Endothelial cell of umbilical vein (primary cell): Measurements from ENCODE around the gene NDUFAF2. TPM values are rescaled to one million over a fixed set of nuclear protein-coding genes. Genes with fewer than 3 reads are reported as not detected.

Experiments
- BruUV-seq: library from RNA; stranded (reverse); fragments of 400-500 nt; replicated peaks from 2 replicates; lab custom pipeline; 2021; lab: Mats Ljungman, UMichigan
- CTCF ChIA-PET: fragments of 300-600, 350-600 bp; sonication (Branson Sonifier 250); formaldehyde crosslinking; loops from one replicate; lab custom pipeline; 2021; ENCODE audit warnings: antibody characterized with exemption, inconsistent platforms; lab: Charles Lee
- POLR2A ChIA-PET: fragments of 300-600, 350-600 bp; sonication (Branson Sonifier 250); formaldehyde crosslinking; loops from one replicate; lab custom pipeline; 2021; ENCODE audit warnings: antibody characterized with exemption, inconsistent platforms; lab: Charles Lee
- DNase-seq: peaks from one replicate; pipeline ENCODE4 v3.0.0-alpha.2; 2011; ENCODE audit warnings: low read depth, low spot score
- FAIRE-seq: peaks from 2 replicates; lab custom pipeline; 2011; peaks lifted over from hg19 to GRCh38; lab: Jason Lieb, UNC
- H2AFZ ChIP-seq: 2 replicates; pipeline ENCODE4 v1.6.0; 2012; ENCODE audit warnings: low read depth, low read length, control low read depth, inconsistent platforms
- H3K27ac ChIP-seq: 2 replicates; pipeline ENCODE4 v1.5.1; 2011; ENCODE audit warnings: low read depth, mild to moderate bottlenecking, control low read depth, low read length, moderate library complexity; ENCODE audit not compliant: insufficient read depth
- H3K27me3 ChIP-seq, 2 experiments: 2 replicates each; pipeline versions ENCODE4 v1.6.0 to v1.6.1; 2011; ENCODE audit warnings: low read length in 2 of 2, mixed read lengths in 1 of 2; ENCODE audit not compliant: control insufficient read depth in 2 of 2, insufficient read depth in 2 of 2
- H3K36me3 ChIP-seq, 2 experiments: 2 replicates in 1 of 2; 3 replicates in 1 of 2; pipeline ENCODE4 v1.5.1; 2011; ENCODE audit warnings: low read length in 2 of 2, mild to moderate bottlenecking in 1 of 2, moderate library complexity in 1 of 2; ENCODE audit not compliant: control insufficient read depth in 2 of 2, insufficient read depth in 2 of 2; ENCODE audit errors: extremely low read depth in 1 of 2
- H3K4me1 ChIP-seq: 3 replicates; pipeline ENCODE4 v1.5.1; 2011; ENCODE audit warnings: mild to moderate bottlenecking, low read length; ENCODE audit not compliant: control insufficient read depth, insufficient read depth; ENCODE audit errors: extremely low read depth
- H3K4me2 ChIP-seq: 2 replicates; pipeline ENCODE4 v1.6.1; 2011; ENCODE audit warnings: low read length, control low read depth, mixed read lengths; ENCODE audit not compliant: insufficient read depth
- H3K4me3 ChIP-seq, 3 experiments: fragments of 200-600 bp in 1 of 3; sonication (generic), shearing (Covaris generic) in 1 of 3; replicated peaks in 1 of 3; 2 replicates each; pipeline ENCODE4 v1.5.1; 2011 to 2016; ENCODE audit warnings: control low read depth in 3 of 3, low read length in 3 of 3, mild to moderate bottlenecking in 2 of 3, inconsistent platforms in 1 of 3, low read depth in 1 of 3, moderate library complexity in 1 of 3; ENCODE audit not compliant: insufficient read depth in 1 of 3
- H3K79me2 ChIP-seq: 2 replicates; pipeline ENCODE4 v1.6.0; 2012; ENCODE audit warnings: low read length, inconsistent platforms; ENCODE audit not compliant: control insufficient read depth, insufficient read depth
- H3K9ac ChIP-seq: replicated peaks from 2 replicates; pipeline ENCODE3; 2011; ENCODE audit warnings: low read length, control low read depth; ENCODE audit not compliant: insufficient read depth; ENCODE audit errors: extremely low read depth
- H3K9me1 ChIP-seq: replicated peaks from 3 replicates; pipeline ENCODE4 v1.6.0; 2011; ENCODE audit warnings: mild to moderate bottlenecking, low read length; ENCODE audit not compliant: control insufficient read depth, insufficient read depth; ENCODE audit errors: extremely low read depth
- H3K9me3 ChIP-seq: replicated peaks from 2 replicates; pipeline ENCODE4 v1.5.1; 2012; ENCODE audit warnings: low read length, inconsistent platforms; ENCODE audit not compliant: control insufficient read depth, insufficient read depth
- H4K20me1 ChIP-seq: replicated peaks from 2 replicates; pipeline ENCODE3; 2011; ENCODE audit warnings: mild to moderate bottlenecking, low read length; ENCODE audit not compliant: control insufficient read depth, insufficient read depth; ENCODE audit errors: extremely low read depth
- EZH2 ChIP-seq: IDR thresholded peaks from 2 replicates; pipeline ENCODE4 v1.6.1; 2012; ENCODE audit warnings: borderline replicate concordance, low read depth, mild to moderate bottlenecking, moderate library complexity, low read length, inconsistent platforms; ENCODE audit not compliant: severe bottlenecking
- GATA2 ChIP-seq: IDR thresholded peaks from 2 replicates; pipeline ENCODE4 v1.7.0; 2011; ENCODE audit warnings: low read depth, mild to moderate bottlenecking, moderate library complexity, mixed read lengths, low read length; ENCODE audit not compliant: insufficient read length, insufficient read depth
- MYC ChIP-seq: IDR thresholded peaks from one replicate; pipeline ENCODE4 v1.6.1; 2011; ENCODE audit warnings: mild to moderate bottlenecking, low read depth, low read length
- POLR2A ChIP-seq: IDR thresholded peaks from 2 replicates; pipeline ENCODE4 v1.6.1; 2012; ENCODE audit warnings: low read depth, mild to moderate bottlenecking, control low read depth, low read length
- POLR2AphosphoS5 ChIP-seq: IDR thresholded peaks from 2 replicates; pipeline ENCODE4 v1.6.1; 2012; ENCODE audit warnings: low read depth, mild to moderate bottlenecking, control low read depth, low read length, moderate library complexity; ENCODE audit not compliant: insufficient read depth
- dilution Hi-C: fragments of 300-500 bp; cut with MboI; formaldehyde crosslinking; loops from one replicate; pipeline ENCODE4 v1.15.0; 2019; ENCODE audit warnings: low sequenced_read_pairs; ENCODE audit not compliant: extremely low pct_ligation_motif_present
- intact Hi-C: fragments of 100-400 bp; cut with micrococcal nuclease; formaldehyde crosslinking; loops from one replicate; pipeline ENCODE4 v1.10.0; 2022
- polyA plus RNA-seq, 4 experiments: library from polyadenylated mRNA; depleted of rRNA in 3 of 4; stranded (reverse) in 3 of 4; unstranded in 1 of 4; fragments of >200 nt; gene quantifications; 2 replicates each; pipeline versions ENCODE4 v1.2.1 to v1.2.3, GENCODE V29; 2011 to 2012; ENCODE audit warnings: missing spikeins in 1 of 4
- total RNA-seq: library from RNA; stranded (reverse); gene quantifications from 2 replicates; pipeline ENCODE4 v1.2.3, GENCODE V29; 2021
- TF ChIP-seq, protein P1 (sequence below), 2 donors: IDR thresholded peaks; 1 replicate in 1 of 2; 2 replicates in 1 of 2; pipeline ENCODE4 v1.5.1; 2011; ENCODE audit warnings: low read length in 2 of 2, mild to moderate bottlenecking in 2 of 2, moderate library complexity in 2 of 2, control low read depth in 1 of 2, inconsistent platforms in 1 of 2, low read depth in 1 of 2; ENCODE audit not compliant: insufficient read depth in 1 of 2; ENCODE audit errors: extremely low read depth in 1 of 2

NDUFAF2 gene
- total and polyA plus RNA-seq, 2 donors (not counting 3 experiments of a cell fraction or from before 2014, with no cell fraction given) = 10.7 to 39.9 TPM

- H3K27ac ChIP-seq = no peak overlapping the region
- no peaks in the 10 kb centered on the region for H4K20me1 ChIP-seq
- peaks cover 0 to 3% of the 10 kb centered on the region in 2 experiments for H3K36me3 ChIP-seq
- dilution Hi-C loops = no loop called here
- no peak overlapping the region for H3K4me2 ChIP-seq
- no peaks in the 10 kb centered on the region for H3K9me1 ChIP-seq
- BruUV-seq = no TSS peak
- no peaks in the 10 kb centered on the region for H3K27me3 ChIP-seq
- FAIRE-seq (no peak), DNase-seq (no peak)
- ChIA-PET CTCF (interaction anchor here (1.2 to 1.3 kb wide), 3 partner anchors 14 to 36 kb away, joined by 3 read pairs; no protein-coding TSS in a partner anchor), POLR2A (no interaction called here)
- no peak overlapping the region for H2AFZ ChIP-seq
- H3K79me2 ChIP-seq = no peaks in the 10 kb centered on the region
- intact Hi-C loops = no loop called here
- no peak overlapping the region for H3K4me3 ChIP-seq
- H3K9ac ChIP-seq = no peak overlapping the region
- H3K9me3 ChIP-seq = no peaks in the 10 kb centered on the region
- TF ChIP-seq, protein P1, sequence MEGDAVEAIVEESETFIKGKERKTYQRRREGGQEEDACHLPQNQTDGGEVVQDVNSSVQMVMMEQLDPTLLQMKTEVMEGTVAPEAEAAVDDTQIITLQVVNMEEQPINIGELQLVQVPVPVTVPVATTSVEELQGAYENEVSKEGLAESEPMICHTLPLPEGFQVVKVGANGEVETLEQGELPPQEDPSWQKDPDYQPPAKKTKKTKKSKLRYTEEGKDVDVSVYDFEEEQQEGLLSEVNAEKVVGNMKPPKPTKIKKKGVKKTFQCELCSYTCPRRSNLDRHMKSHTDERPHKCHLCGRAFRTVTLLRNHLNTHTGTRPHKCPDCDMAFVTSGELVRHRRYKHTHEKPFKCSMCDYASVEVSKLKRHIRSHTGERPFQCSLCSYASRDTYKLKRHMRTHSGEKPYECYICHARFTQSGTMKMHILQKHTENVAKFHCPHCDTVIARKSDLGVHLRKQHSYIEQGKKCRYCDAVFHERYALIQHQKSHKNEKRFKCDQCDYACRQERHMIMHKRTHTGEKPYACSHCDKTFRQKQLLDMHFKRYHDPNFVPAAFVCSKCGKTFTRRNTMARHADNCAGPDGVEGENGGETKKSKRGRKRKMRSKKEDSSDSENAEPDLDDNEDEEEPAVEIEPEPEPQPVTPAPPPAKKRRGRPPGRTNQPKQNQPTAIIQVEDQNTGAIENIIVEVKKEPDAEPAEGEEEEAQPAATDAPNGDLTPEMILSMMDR (IDR thresholded peaks at IDR 0.05; ENCODE audit: extremely low read depth in 1 of 2, insufficient read depth in 1 of 2, low read depth in 1 of 2, low read length in 2 of 2) = no peak
- TF ChIP-seq EZH2 = no peak
- TF ChIP-seq POLR2AphosphoS5 = no peak
- no peak for TF ChIP-seq POLR2A
- no peak for TF ChIP-seq GATA2
- TF ChIP-seq MYC = no peak
- H3K4me1 ChIP-seq = peaks cover 15% of the 10 kb centered on the region
Measured at GRCh38 chr5:60996368-60996767, 51.4 kb downstream of the NDUFAF2 start.
